ENCODE measurements around the gene BABAM2.

The BABAM2 gene

DNA sequence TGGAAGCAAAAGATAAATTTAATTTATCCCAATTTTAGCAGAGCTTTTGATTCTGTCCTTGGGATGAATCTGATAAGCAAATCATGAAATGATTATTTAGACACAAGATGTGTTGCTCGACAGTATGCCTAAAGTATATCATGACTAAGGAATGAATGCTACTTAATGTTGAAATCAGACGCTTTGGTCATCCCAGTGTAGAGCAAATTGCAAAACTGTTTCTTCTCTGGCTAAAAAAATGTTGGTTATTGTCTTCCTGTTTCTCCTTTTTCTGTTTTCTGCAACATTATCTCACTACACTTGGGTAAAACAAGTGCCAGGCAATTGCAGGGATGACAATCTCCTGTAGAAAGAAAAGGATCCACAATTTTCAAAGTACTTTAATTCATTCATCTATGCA is 66.4 kb downstream of the BABAM2 start:
- H3K27ac ChIP-seq (ENCODE audit: extremely low read depth, low read depth, low read length): no peak overlapping the region
- CTCF ChIA-PET: no interaction called here
- no peak overlapping the region for H3K4me3 ChIP-seq (ENCODE audit: low read depth, low read length)
- no peaks in the 10 kb centered on the region for H3K9me3 ChIP-seq (ENCODE audit: control insufficient read depth, insufficient read depth, low read depth, low read length)
- TF ChIP-seq ZNF274 (IDR thresholded peaks at IDR 0.05; ENCODE audit: low read length) (no peak), ZNF274 (tag by site-specific recombination; IDR thresholded peaks at IDR 0.05; ENCODE audit: borderline replicate concordance) (no peak), ZNF335 (tag by site-specific recombination; conservative IDR thresholded peaks at IDR 0.05) (no peak), ZNF23 (tag by site-specific recombination; IDR thresholded peaks at IDR 0.05; ENCODE audit: borderline replicate concordance) (no peak), GLI4 (tag by site-specific recombination; IDR thresholded peaks at IDR 0.05) (no peak), OVOL3 (tag by site-specific recombination; IDR thresholded peaks at IDR 0.05) (no peak), ZNF433 (tag by site-specific recombination; IDR thresholded peaks at IDR 0.05; ENCODE audit: low read depth) (no peak), MYNN (tag by site-specific recombination; IDR thresholded peaks at IDR 0.05; ENCODE audit: borderline replicate concordance) (no peak), ZNF10 (tag by site-specific recombination; IDR thresholded peaks at IDR 0.05) (no peak), SP2 (tag by site-specific recombination; IDR thresholded peaks at IDR 0.05) (no peak), ZNF660 (tag by site-specific recombination; IDR thresholded peaks at IDR 0.05) (no peak), ZNF843 (tag by site-specific recombination; IDR thresholded peaks at IDR 0.05) (no peak), ZNF211 (tag by site-specific recombination; IDR thresholded peaks at IDR 0.05; ENCODE audit: low read depth) (no peak), ZBTB49 (tag by site-specific recombination; IDR thresholded peaks at IDR 0.05; ENCODE audit: low read depth) (no peak), ZNF155 (tag by site-specific recombination; IDR thresholded peaks at IDR 0.05) (no peak), SCRT2 (tag by site-specific recombination; IDR thresholded peaks at IDR 0.05) (no peak), KLF8 (tag by site-specific recombination; IDR thresholded peaks at IDR 0.05) (no peak)
- TF ChIP-seq, protein P1, sequence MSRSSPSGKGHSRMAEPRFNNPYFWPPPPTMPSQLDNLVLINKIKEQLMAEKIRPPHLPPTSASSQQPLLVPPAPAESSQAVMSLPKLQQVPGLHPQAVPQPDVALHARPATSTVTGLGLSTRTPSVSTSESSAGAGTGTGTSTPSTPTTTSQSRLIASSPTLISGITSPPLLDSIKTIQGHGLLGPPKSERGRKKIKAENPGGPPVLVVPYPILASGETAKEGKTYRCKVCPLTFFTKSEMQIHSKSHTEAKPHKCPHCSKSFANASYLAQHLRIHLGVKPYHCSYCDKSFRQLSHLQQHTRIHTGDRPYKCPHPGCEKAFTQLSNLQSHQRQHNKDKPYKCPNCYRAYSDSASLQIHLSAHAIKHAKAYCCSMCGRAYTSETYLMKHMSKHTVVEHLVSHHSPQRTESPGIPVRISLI (tag by site-specific recombination; IDR thresholded peaks at IDR 0.05): no peak
- TF ChIP-seq, protein P2, sequence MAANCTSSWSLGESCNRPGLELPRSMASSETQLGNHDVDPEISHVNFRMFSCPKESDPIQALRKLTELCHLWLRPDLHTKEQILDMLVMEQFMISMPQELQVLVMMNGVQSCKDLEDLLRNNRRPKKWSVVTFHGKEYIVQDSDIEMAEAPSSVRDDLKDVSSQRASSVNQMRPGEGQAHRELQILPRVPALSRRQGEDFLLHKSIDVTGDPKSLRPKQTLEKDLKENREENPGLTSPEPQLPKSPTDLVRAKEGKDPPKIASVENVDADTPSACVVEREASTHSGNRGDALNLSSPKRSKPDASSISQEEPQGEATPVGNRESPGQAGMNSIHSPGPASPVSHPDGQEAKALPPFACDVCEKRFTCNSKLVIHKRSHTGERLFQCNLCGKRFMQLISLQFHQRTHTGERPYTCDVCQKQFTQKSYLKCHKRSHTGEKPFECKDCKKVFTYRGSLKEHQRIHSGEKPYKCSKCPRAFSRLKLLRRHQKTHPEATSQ (tag by site-specific recombination; IDR thresholded peaks at IDR 0.05): no peak
- TF ChIP-seq, protein P3, sequence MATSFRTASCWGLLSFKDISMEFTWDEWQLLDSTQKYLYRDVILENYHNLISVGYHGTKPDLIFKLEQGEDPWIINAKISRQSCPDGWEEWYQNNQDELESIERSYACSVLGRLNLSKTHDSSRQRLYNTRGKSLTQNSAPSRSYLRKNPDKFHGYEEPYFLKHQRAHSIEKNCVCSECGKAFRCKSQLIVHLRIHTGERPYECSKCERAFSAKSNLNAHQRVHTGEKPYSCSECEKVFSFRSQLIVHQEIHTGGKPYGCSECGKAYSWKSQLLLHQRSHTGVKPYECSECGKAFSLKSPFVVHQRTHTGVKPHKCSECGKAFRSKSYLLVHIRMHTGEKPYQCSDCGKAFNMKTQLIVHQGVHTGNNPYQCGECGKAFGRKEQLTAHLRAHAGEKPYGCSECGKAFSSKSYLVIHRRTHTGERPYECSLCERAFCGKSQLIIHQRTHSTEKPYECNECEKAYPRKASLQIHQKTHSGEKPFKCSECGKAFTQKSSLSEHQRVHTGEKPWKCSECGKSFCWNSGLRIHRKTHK (tag by site-specific recombination; IDR thresholded peaks at IDR 0.05): no peak
- TF ChIP-seq, protein P4, sequence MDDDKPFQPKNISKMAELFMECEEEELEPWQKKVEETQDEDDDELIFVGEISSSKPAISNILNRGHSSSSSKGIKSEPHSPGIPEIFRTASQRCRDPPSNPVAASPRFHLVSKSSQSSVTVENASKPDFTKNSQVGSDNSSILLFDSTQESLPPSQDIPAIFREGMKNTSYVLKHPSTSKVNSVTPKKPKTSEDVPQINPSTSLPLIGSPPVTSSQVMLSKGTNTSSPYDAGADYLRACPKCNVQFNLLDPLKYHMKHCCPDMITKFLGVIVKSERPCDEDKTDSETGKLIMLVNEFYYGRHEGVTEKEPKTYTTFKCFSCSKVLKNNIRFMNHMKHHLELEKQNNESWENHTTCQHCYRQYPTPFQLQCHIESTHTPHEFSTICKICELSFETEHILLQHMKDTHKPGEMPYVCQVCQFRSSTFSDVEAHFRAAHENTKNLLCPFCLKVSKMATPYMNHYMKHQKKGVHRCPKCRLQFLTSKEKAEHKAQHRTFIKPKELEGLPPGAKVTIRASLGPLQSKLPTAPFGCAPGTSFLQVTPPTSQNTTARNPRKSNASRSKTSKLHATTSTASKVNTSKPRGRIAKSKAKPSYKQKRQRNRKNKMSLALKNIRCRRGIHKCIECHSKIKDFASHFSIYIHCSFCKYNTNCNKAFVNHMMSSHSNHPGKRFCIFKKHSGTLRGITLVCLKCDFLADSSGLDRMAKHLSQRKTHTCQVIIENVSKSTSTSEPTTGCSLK (tag by site-specific recombination; IDR thresholded peaks at IDR 0.05): no peak
- no peaks in the 10 kb centered on the region for H3K36me3 ChIP-seq (ENCODE audit: control insufficient read depth in 2 of 2, insufficient read depth in 1 of 2, low read length in 2 of 2)
- H3K4me1 ChIP-seq (ENCODE audit: control insufficient read depth, insufficient read depth, low read length): no peaks in the 10 kb centered on the region; the same call in 1 of the 2 replicates
- POLR2A ChIA-PET: no interaction called here
